H1 (cell line): ENCODE data around the gene NECAB3. TPM values are rescaled to one million over a fixed set of nuclear protein-coding genes. Genes with fewer than 3 reads are reported as not detected.

Experiments used
- CTCF ChIA-PET: fragments of 300-600 bp; sonication (Branson Sonifier 250); formaldehyde crosslinking; loops from one replicate; lab custom pipeline; 2021; ENCODE audit not compliant: partially characterized antibody; lab: Charles Lee
- POLR2A ChIA-PET: fragments of 300-600 bp; sonication (Branson Sonifier 250); formaldehyde crosslinking; loops from one replicate; lab custom pipeline; 2021; ENCODE audit warnings: inconsistent platforms; ENCODE audit not compliant: partially characterized antibody; lab: Charles Lee
- DNase-seq, 2 experiments: peaks; one replicate each; pipeline versions ENCODE4 v3.0.0 to v3.0.0-alpha.2; 2010 to 2022; ENCODE audit warnings: low spot score in 2 of 2, low read depth in 1 of 2, mixed read lengths in 1 of 2
- FAIRE-seq: peaks from 2 replicates; lab custom pipeline; 2011; peaks lifted over from hg19 to GRCh38; lab: Jason Lieb, UNC
- H2AFZ ChIP-seq: 2 replicates; pipeline ENCODE4 v1.8.1; 2012; ENCODE audit warnings: low read length, inconsistent platforms
- H2AK5ac ChIP-seq: 2 replicates; pipeline ENCODE4 v1.6.1; 2013; ENCODE audit warnings: low read depth, low read length
- H2BK120ac ChIP-seq: replicated peaks from 2 replicates; pipeline ENCODE3; 2013; ENCODE audit warnings: low read depth, low read length, inconsistent platforms
- H2BK12ac ChIP-seq: 2 replicates; pipeline ENCODE4 v1.6.1; 2013; ENCODE audit warnings: low read depth, low read length
- H2BK15ac ChIP-seq: 2 replicates; pipeline ENCODE4 v1.6.1; 2013; ENCODE audit warnings: low read length
- H2BK20ac ChIP-seq: 2 replicates; pipeline ENCODE4 v1.6.1; 2013; ENCODE audit warnings: low read length
- H2BK5ac ChIP-seq: 2 replicates; pipeline ENCODE4 v1.6.1; 2013; ENCODE audit warnings: low read depth, low read length
- H3K14ac ChIP-seq: 2 replicates; pipeline ENCODE4 v1.6.1; 2013; ENCODE audit warnings: inconsistent platforms; ENCODE audit not compliant: insufficient read length
- H3K18ac ChIP-seq: 2 replicates; pipeline ENCODE4 v1.6.1; 2013; ENCODE audit warnings: low read length; ENCODE audit errors: extremely low read depth
- H3K23ac ChIP-seq: 2 replicates; pipeline ENCODE4 v1.6.1; 2013; ENCODE audit warnings: inconsistent platforms; ENCODE audit not compliant: insufficient read length
- H3K23me2 ChIP-seq: 2 replicates; pipeline ENCODE4 v1.6.1; 2013; ENCODE audit warnings: low read depth, low read length
- H3K27ac ChIP-seq: 2 replicates; pipeline ENCODE4 v1.6.1; 2011; ENCODE audit warnings: low read depth, low read length, inconsistent platforms
- H3K27me3 ChIP-seq, 4 experiments: replicated peaks in 1 of 4; 1 replicate in 1 of 4; 2 replicates in 3 of 4; pipeline versions ENCODE4 v1.6.1 to v1.8.1; 2011 to 2013; ENCODE audit warnings: low read length in 3 of 4, mild to moderate bottlenecking in 3 of 4, inconsistent platforms in 2 of 4, mixed read lengths in 2 of 4, moderate library complexity in 1 of 4; ENCODE audit not compliant: control insufficient read depth in 3 of 4, insufficient read depth in 3 of 4; ENCODE audit errors: extremely low read depth in 1 of 4
- H3K36me3 ChIP-seq, 4 experiments: 2 replicates each; pipeline versions ENCODE4 v1.6.1 to v1.8.1; 2011 to 2013; ENCODE audit warnings: mild to moderate bottlenecking in 4 of 4, low read length in 3 of 4, moderate library complexity in 2 of 4, control low read depth in 1 of 4, inconsistent platforms in 1 of 4; ENCODE audit not compliant: insufficient read depth in 4 of 4, control insufficient read depth in 2 of 4
- H3K4ac ChIP-seq: replicated peaks from 2 replicates; pipeline ENCODE3; 2013; ENCODE audit warnings: low read length, low read depth, mixed read lengths, inconsistent platforms; ENCODE audit not compliant: insufficient read length
- H3K4me1 ChIP-seq, 4 experiments: replicated peaks in 1 of 4; 1 replicate in 1 of 4; 2 replicates in 3 of 4; pipeline versions ENCODE4 v1.6.1 to v1.8.1; 2011 to 2013; ENCODE audit warnings: low read length in 3 of 4, inconsistent platforms in 2 of 4, mixed read lengths in 1 of 4; ENCODE audit not compliant: insufficient read depth in 4 of 4, control insufficient read depth in 3 of 4
- H3K4me2 ChIP-seq, 2 experiments: 2 replicates each; pipeline versions ENCODE4 v1.6.1 to v1.8.1; 2011 to 2013; ENCODE audit warnings: low read depth in 2 of 2, low read length in 2 of 2, control low read depth in 1 of 2, inconsistent platforms in 1 of 2, mild to moderate bottlenecking in 1 of 2; ENCODE audit not compliant: insufficient read depth in 1 of 2
- H3K4me3 ChIP-seq, 4 experiments: fragments of 200-600, 300-600 bp in 1 of 4; sonication (generic), shearing (Covaris generic), sonication (Bioruptor Twin) in 1 of 4; 2 replicates each; pipeline versions ENCODE4 v1.5.1 to v1.8.1; 2011 to 2016; ENCODE audit warnings: low read length in 4 of 4, low read depth in 3 of 4, control low read depth in 2 of 4, inconsistent platforms in 2 of 4, mild to moderate bottlenecking in 2 of 4, mixed read lengths in 1 of 4, moderate library complexity in 1 of 4; ENCODE audit not compliant: insufficient read depth in 2 of 4; ENCODE audit errors: extremely low read depth in 1 of 4
- H3K56ac ChIP-seq: replicated peaks from 2 replicates; pipeline ENCODE3; 2013; ENCODE audit warnings: low read depth, mild to moderate bottlenecking, mixed read lengths, low read length, inconsistent platforms; ENCODE audit not compliant: insufficient read length
- H3K79me1 ChIP-seq: 2 replicates; pipeline ENCODE4 v1.6.1; 2013; ENCODE audit warnings: low read depth, low read length, control low read depth
- H3K79me2 ChIP-seq, 2 experiments: 2 replicates each; pipeline versions ENCODE4 v1.6.1 to v1.8.1; 2012 to 2013; ENCODE audit warnings: low read length in 2 of 2, mild to moderate bottlenecking in 2 of 2, inconsistent platforms in 1 of 2; ENCODE audit not compliant: insufficient read depth in 2 of 2, control insufficient read depth in 1 of 2
- H3K9ac ChIP-seq, 4 experiments: replicated peaks in 1 of 4; 1 replicate in 1 of 4; 2 replicates in 3 of 4; pipeline versions ENCODE4 v1.6.1 to v1.8.1; 2011 to 2013; ENCODE audit warnings: low read depth in 3 of 4, low read length in 3 of 4, control low read depth in 2 of 4, mild to moderate bottlenecking in 2 of 4, moderate library complexity in 2 of 4, inconsistent platforms in 1 of 4; ENCODE audit errors: extremely low read depth in 1 of 4
- H3K9me3 ChIP-seq, 2 experiments: 2 replicates each; pipeline versions ENCODE4 v1.6.1 to v1.8.1; 2012 to 2013; ENCODE audit warnings: mild to moderate bottlenecking in 2 of 2, moderate library complexity in 2 of 2, control low read depth in 1 of 2, inconsistent platforms in 1 of 2, low read depth in 1 of 2, low read length in 1 of 2, mixed read lengths in 1 of 2; ENCODE audit not compliant: insufficient read depth in 2 of 2
- H4K20me1 ChIP-seq, 2 experiments: replicated peaks in 1 of 2; 2 replicates each; pipeline versions ENCODE3 to v1.8.1; 2011 to 2013; ENCODE audit warnings: inconsistent platforms in 2 of 2, low read length in 2 of 2, mild to moderate bottlenecking in 1 of 2; ENCODE audit not compliant: insufficient read depth in 2 of 2, control insufficient read depth in 1 of 2
- H4K5ac ChIP-seq: 2 replicates; pipeline ENCODE4 v1.6.1; 2013; ENCODE audit warnings: low read length, low read depth, mixed read lengths, inconsistent platforms; ENCODE audit not compliant: insufficient read length
- H4K8ac ChIP-seq: 2 replicates; pipeline ENCODE4 v1.8.0; 2013; ENCODE audit warnings: mild to moderate bottlenecking, moderate library complexity, low read length, inconsistent platforms; ENCODE audit not compliant: insufficient read depth; ENCODE audit errors: extremely low read depth
- H4K91ac ChIP-seq: replicated peaks from 2 replicates; pipeline ENCODE3; 2013; ENCODE audit warnings: low read length, mixed read lengths, inconsistent platforms; ENCODE audit not compliant: insufficient read length
- CBX8 ChIP-seq: fragments of 300-800, 300-1000 bp; sonication (generic); IDR thresholded peaks from 2 replicates; pipeline ENCODE4 v1.7.1; 2016; ENCODE audit warnings: low read depth, low read length, borderline replicate concordance
- RFX5 ChIP-seq: IDR thresholded peaks from 2 replicates; pipeline ENCODE4 v1.6.1; 2011; ENCODE audit warnings: low read depth, low read length, improper control_type of control experiment, borderline replicate concordance
- SIRT6 ChIP-seq: IDR thresholded peaks from one replicate; pipeline ENCODE4 v1.7.1; 2012; ENCODE audit warnings: low read length, inconsistent platforms
- SP1 ChIP-seq: IDR thresholded peaks from 2 replicates; pipeline ENCODE4 v1.6.1; 2011; ENCODE audit warnings: low read depth, low read length
- SRF ChIP-seq: IDR thresholded peaks from 2 replicates; pipeline ENCODE4 v1.6.1; 2011; ENCODE audit warnings: mild to moderate bottlenecking, low read depth, low read length, moderate library complexity
- TAF1 ChIP-seq: IDR thresholded peaks from 2 replicates; pipeline ENCODE4 v1.6.1; 2011; ENCODE audit warnings: mild to moderate bottlenecking, low read depth, low read length
- TEAD4 ChIP-seq: IDR thresholded peaks from 2 replicates; pipeline ENCODE4 v1.6.1; 2012; ENCODE audit warnings: low read depth, low read length, inconsistent platforms, mixed read lengths
- ZNF274 ChIP-seq: IDR thresholded peaks from 2 replicates; pipeline ENCODE4 v1.7.0; 2012; ENCODE audit warnings: low read length, borderline replicate concordance; ENCODE audit errors: extremely low read depth
- WGBS, 2 experiments: shearing (Covaris generic) in 1 of 2; methylation state at CpG; one replicate each; pipeline versions ENCODE4 v1.1.6 to v1.1.7; 2013 to 2015; ENCODE audit warnings: low lambda C conversion rate in 2 of 2, mixed read lengths in 2 of 2, inconsistent platforms in 1 of 2, low coverage in 1 of 2, missing lambda C conversion rate in 1 of 2; ENCODE audit not compliant: insufficient replicate concordance in 2 of 2, insufficient coverage in 1 of 2, insufficient read length in 1 of 2; ENCODE audit errors: extremely low coverage in 1 of 2, missing lambda C conversion rate in 1 of 2; 5-methylcytosine and 5-hydroxymethylcytosine counted together
- polyA plus RNA-seq, 7 experiments: library from polyadenylated mRNA; depleted of rRNA in 3 of 7; stranded (reverse) in 5 of 7; unstranded in 2 of 7; fragments of >200 nt in 5 of 7; fragments of 200-250 nt in 2 of 7; gene quantifications; 1 replicate in 5 of 7; 2 replicates in 1 of 7; 4 replicates in 1 of 7; pipeline versions ENCODE4 v1.2.1 to v1.2.3, GENCODE V29; 2011 to 2013; ENCODE audit warnings: missing spikeins in 2 of 7, mixed read lengths in 2 of 7
- total RNA-seq: library from RNA; stranded (reverse); fragmentation: NEBNext Ultra II Directional; extraction: Animal tissue kit (Norgen Biotek cat#: 25700); gene quantifications from 2 replicates; pipeline ENCODE4 v1.2.1, GENCODE V29; 2021
- TF ChIP-seq, protein P1 (sequence below): IDR thresholded peaks from 2 replicates; pipeline ENCODE4 v1.6.1; 2011; ENCODE audit warnings: low read depth, mild to moderate bottlenecking, low read length; ENCODE audit not compliant: insufficient read depth

The NECAB3 gene
- total and polyA plus RNA-seq, 2 of the 8 experiments (the other 6 are each of a cell fraction or from before 2014, with no cell fraction given) = 20.5 to 46.2 TPM

DNA sequence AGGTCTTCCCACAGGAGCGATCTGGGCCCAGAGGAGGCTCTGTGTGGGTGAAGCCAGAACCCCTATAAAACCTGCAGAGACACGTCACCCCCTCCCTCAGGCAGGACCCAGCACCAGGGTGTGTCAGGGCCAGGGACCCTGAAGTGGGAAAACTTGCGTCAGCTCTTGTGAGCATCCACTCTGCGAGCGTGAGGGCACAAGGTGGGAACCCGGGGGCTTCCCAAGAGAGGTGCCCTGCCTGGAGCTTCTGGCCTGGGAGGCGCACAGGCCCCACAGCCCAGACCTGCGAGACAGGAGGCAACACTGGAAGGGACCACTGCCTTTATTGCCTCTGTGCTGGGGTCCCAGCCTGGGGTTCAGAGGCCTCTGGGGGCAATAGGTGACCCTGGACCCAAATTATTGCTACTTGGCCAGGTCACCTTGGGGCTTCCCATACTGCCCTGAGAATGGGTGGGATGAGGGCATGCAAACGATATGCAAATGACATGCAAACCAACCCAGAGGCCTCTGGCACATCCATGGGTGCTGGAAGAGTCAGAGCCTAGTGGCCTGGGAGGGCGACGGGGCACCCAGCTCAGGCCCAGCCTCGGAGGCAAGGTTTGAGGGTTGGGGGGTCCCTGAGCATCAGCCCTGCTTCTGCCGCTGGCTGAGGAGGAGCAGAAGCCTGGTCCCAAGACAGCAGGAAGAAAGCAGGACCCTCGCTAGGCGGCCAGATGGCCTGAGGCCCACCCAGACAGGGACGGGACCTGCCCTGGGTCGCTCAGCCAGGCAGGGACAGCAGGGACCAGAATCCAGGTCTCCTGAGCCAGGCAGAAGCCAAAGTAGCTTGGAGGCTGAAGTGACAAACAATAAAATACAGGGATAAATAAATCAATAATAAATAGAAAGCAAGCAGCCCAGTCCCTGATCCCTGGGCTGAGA lies 17.2 kb downstream of the NECAB3 start:
- Histone ChIP-seq H3K4me1 (peaks cover 0 to 11% (median 1%) of the 10 kb centered on the region in 4 experiments; a peak in 4 of 7 replicates), H3K27ac (no peak overlapping the region), H2BK120ac (no peak overlapping the region), H3K9ac (no peak overlapping the region), H3K18ac (no peak overlapping the region), H2BK12ac (no peak overlapping the region), H3K4me3 (no peak overlapping the region), H3K4me2 (no peak overlapping the region), H2AFZ (no peak overlapping the region), H3K79me1 (no peaks in the 10 kb centered on the region), H2AK5ac (no peak overlapping the region), H4K20me1 (peaks cover 0 to 8% of the 10 kb centered on the region in 2 experiments), H3K4ac (no peak overlapping the region), H3K56ac (no peak overlapping the region), H2BK15ac (no peak overlapping the region), H3K36me3 (peaks cover 0 to 11% (median 0%) of the 10 kb centered on the region in 4 experiments; a peak in 2 of 8 replicates), H4K91ac (no peak overlapping the region), H4K5ac (no peak overlapping the region), H3K23ac (no peak overlapping the region), H3K79me2 (no peaks in the 10 kb centered on the region)
- DNase-seq = no peak
- POLR2A ChIA-PET = interaction anchor here (4.7 kb wide), 1 partner anchor 9 kb away, joined by 63 read pairs; the partner anchor contains the start of gene ACTL10
- CTCF ChIA-PET = interaction anchor here (1.6 to 5.0 kb wide), 2 partner anchors 11 to 241 kb away, joined by 3 to 31 read pairs; partner anchors contain the start of gene ACTL10
- TF ChIP-seq ZNF274 (no peak), TEAD4 (no peak), SRF (no peak), TAF1 (no peak), CBX8 (no peak), RFX5 (no peak), SIRT6 (no peak), SP1 (no peak)
- TF ChIP-seq, protein P1, sequence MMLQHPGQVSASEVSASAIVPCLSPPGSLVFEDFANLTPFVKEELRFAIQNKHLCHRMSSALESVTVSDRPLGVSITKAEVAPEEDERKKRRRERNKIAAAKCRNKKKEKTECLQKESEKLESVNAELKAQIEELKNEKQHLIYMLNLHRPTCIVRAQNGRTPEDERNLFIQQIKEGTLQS = no peak
- TF ChIP-seq, all 59 proteins: peak for 0
- no peak overlapping the region; the same call in 1 of the 2 replicates for H4K8ac ChIP-seq
- H3K23me2 ChIP-seq = no peaks in the 10 kb centered on the region
- no peaks in the 10 kb centered on the region for H3K27me3 ChIP-seq
- no peak for FAIRE-seq
- 94% methylated on average over 17 of the region's 17 CpGs; no CpG with 5 or more reads in 1 of the 2 experiments for WGBS, 2 experiments
- H2BK20ac ChIP-seq = no peak overlapping the region
- H3K14ac ChIP-seq = no peak overlapping the region
- H2BK5ac ChIP-seq = no peak overlapping the region
- no peaks in the 10 kb centered on the region for H3K9me3 ChIP-seq
